Spleen (tissue), 11 donors: ENCODE measurements around the gene TP73. TPM values are rescaled to one million over a fixed set of nuclear protein-coding genes. Genes with fewer than 3 reads are reported as not detected.

Source experiments
- DNase-seq: peaks from one replicate; pipeline ENCODE4 v3.0.0-alpha.2; 2020
- H3K27ac ChIP-seq, 8 donors: fragments of 200-600 bp; sonication (generic) in 7 of 8; 1 replicate in 4 of 8; 2 replicates in 4 of 8; pipeline versions ENCODE4 v1.5.0 to v1.8.0; 2016 to 2021; ENCODE audit warnings: inconsistent platforms in 4 of 8, mild to moderate bottlenecking in 4 of 8, moderate library complexity in 1 of 8
- H3K27me3 ChIP-seq, 7 donors: fragments of 200-600 bp; sonication (generic) in 6 of 7; replicated peaks in 1 of 7; 1 replicate in 4 of 7; 2 replicates in 3 of 7; pipeline versions ENCODE4 v1.5.0 to v1.8.0; 2016 to 2021; ENCODE audit warnings: inconsistent platforms in 3 of 7, mild to moderate bottlenecking in 1 of 7
- H3K36me3 ChIP-seq, 6 donors: fragments of 200-600 bp; sonication (generic) in 5 of 6; 1 replicate in 4 of 6; 2 replicates in 2 of 6; pipeline versions ENCODE4 v1.5.0 to v1.8.0; 2016 to 2021; ENCODE audit warnings: inconsistent platforms in 2 of 6
- H3K4me1 ChIP-seq, 6 donors: fragments of 200-600 bp; sonication (generic) in 5 of 6; 1 replicate in 3 of 6; 2 replicates in 3 of 6; pipeline versions ENCODE4 v1.5.0 to v1.8.0; 2016 to 2021; ENCODE audit warnings: inconsistent platforms in 3 of 6
- H3K4me3 ChIP-seq, 8 donors: fragments of 200-600 bp; sonication (generic) in 7 of 8; 1 replicate in 4 of 8; 2 replicates in 4 of 8; pipeline versions ENCODE4 v1.5.0 to v1.8.0; 2016 to 2021; ENCODE audit warnings: inconsistent platforms in 4 of 8, mild to moderate bottlenecking in 4 of 8, moderate library complexity in 2 of 8
- H3K9me3 ChIP-seq, 8 donors: fragments of 200-600 bp; sonication (generic) in 7 of 8; 1 replicate in 4 of 8; 2 replicates in 4 of 8; pipeline versions ENCODE4 v1.5.0 to v1.8.0; 2016 to 2021; ENCODE audit warnings: inconsistent platforms in 4 of 8
- POLR2A ChIP-seq, 3 donors: fragments of 450-650 bp; IDR thresholded peaks; one replicate each; pipeline ENCODE4 v1.5.1; 2017; ENCODE audit warnings: antibody characterized with exemption in 3 of 3, mild to moderate bottlenecking in 1 of 3
- POLR2AphosphoS5 ChIP-seq, 3 donors: sonication (generic); formaldehyde crosslinking; IDR thresholded peaks; one replicate each; pipeline ENCODE4 v1.5.1; 2017; ENCODE audit warnings: antibody characterized with exemption in 3 of 3
- WGBS, 5 donors: extraction: QIAGEN DNeasy Blood & Tissue Kit in 3 of 5; methylation state at CpG; one replicate each; pipeline versions ENCODE4 v1.1.5 to v1.1.7; 2013 to 2018; 5-methylcytosine and 5-hydroxymethylcytosine counted together
- intact Hi-C: fragments of 100-400 bp; cut with DNase I; formaldehyde crosslinking; loops from one replicate; pipeline ENCODE4 v1.15.0; 2023; ENCODE audit warnings: low total_unique reads
- polyA plus RNA-seq, 3 donors: library from polyadenylated mRNA; stranded (reverse); fragments of 200-250 nt; gene quantifications; one replicate each; pipeline ENCODE4 v1.2.1, GENCODE V29; 2013
- total RNA-seq, 7 donors: library from RNA; depleted of rRNA in 3 of 7; stranded (reverse); fragments of >200 nt in 3 of 7; fragmentation: NEBNext Ultra II Directional in 4 of 7; extraction: Animal tissue kit (Norgen Biotek cat#: 25700) in 4 of 7; gene quantifications; one replicate each; pipeline versions ENCODE4 v1.1.0 to v1.2.1, GENCODE V29; 2016 to 2021
- TF ChIP-seq, protein P1 (sequence below), 11 experiments: fragments of 200-600 bp in 7 of 11; fragments of 450-650 bp in 4 of 11; sonication (generic) in 4 of 11; IDR thresholded peaks in 8 of 11; conservative IDR thresholded peaks in 3 of 11; 1 replicate in 7 of 11; 2 replicates in 4 of 11; pipeline versions ENCODE4 v1.4.0 to v1.8.0; 2016 to 2021; ENCODE audit warnings: antibody characterized with exemption in 11 of 11, inconsistent platforms in 4 of 11, mild to moderate bottlenecking in 1 of 11
- donor health status: healthy with polysubstance abuse.
- donor health status: DM: no; HTN: no; CAD: no; lungs with moderate emphysema.
- donor health status: DM: no; HTN: no; CAD: no.
- donor health status: Bipolar disorder and iron deficiency.
- donor health status: healthy.
- donor health status: DM: no; HTN: no; CAD: no.
- donor health status: DM: yes; HTN: yes; CAD: no.

TP73 gene
- total and polyA plus RNA-seq, 10 donors = 0.11 to 4.3 (median 0.96) TPM

DNA sequence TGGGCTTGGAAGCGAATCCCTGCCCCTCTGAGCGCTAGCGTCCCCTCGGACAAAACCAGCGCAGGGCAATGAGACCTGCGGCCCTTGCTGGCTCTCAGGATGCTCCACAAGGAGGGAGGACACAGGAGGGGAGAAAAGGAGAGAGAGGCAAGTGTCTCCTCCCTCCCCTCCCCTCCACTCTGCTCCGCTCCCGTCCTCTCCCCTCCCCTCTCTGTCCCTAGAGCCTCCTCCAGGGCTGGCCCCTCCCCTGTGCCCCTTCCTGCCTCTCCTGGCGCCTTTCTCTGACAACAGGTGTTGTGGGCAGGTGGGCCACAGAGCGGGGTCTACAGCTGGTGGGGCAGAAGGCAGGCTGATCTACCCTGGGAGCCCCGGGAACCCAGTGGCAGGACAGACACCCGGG is 35.2 kb downstream of the TP73 start:
- Histone ChIP-seq H3K4me1 (peaks cover 0 to 21% (median 7%) of the 10 kb centered on the region in 6 donors), H3K27me3 (peaks cover 0 to 77% (median 8%) of the 10 kb centered on the region in 7 donors), H3K4me3 (no peak overlapping the region), H3K9me3 (no peaks in the 10 kb centered on the region), H3K36me3 (no peaks in the 10 kb centered on the region), H3K27ac (no peak overlapping the region)
- 83 to 87% (median 85%) methylated on average over 12 of the region's 12 CpGs for WGBS, 5 donors
- TF ChIP-seq, protein P1, sequence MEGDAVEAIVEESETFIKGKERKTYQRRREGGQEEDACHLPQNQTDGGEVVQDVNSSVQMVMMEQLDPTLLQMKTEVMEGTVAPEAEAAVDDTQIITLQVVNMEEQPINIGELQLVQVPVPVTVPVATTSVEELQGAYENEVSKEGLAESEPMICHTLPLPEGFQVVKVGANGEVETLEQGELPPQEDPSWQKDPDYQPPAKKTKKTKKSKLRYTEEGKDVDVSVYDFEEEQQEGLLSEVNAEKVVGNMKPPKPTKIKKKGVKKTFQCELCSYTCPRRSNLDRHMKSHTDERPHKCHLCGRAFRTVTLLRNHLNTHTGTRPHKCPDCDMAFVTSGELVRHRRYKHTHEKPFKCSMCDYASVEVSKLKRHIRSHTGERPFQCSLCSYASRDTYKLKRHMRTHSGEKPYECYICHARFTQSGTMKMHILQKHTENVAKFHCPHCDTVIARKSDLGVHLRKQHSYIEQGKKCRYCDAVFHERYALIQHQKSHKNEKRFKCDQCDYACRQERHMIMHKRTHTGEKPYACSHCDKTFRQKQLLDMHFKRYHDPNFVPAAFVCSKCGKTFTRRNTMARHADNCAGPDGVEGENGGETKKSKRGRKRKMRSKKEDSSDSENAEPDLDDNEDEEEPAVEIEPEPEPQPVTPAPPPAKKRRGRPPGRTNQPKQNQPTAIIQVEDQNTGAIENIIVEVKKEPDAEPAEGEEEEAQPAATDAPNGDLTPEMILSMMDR (IDR thresholded peaks at IDR 0.05 in 8 of 11, conservative IDR thresholded peaks at IDR 0.05 in 3 of 11) = no peak
- no peak for TF ChIP-seq POLR2AphosphoS5 (IDR thresholded peaks at IDR 0.05)
- no peak for TF ChIP-seq POLR2A (IDR thresholded peaks at IDR 0.05)
- no peak for DNase-seq
- intact Hi-C loops = no loop called here

- intact Hi-C loops = no loop called here
- 50 to 70% (median 60%) methylated on average over 24 to 29 of the region's 29 CpGs for WGBS, 5 donors
- Histone ChIP-seq H3K27ac (no peak overlapping the region), H3K4me3 (no peak overlapping the region), H3K36me3 (no peaks in the 10 kb centered on the region), H3K4me1 (peaks cover 0 to 20% (median 7%) of the 10 kb centered on the region in 6 donors), H3K9me3 (no peaks in the 10 kb centered on the region), H3K27me3 (peaks cover 0 to 83% (median 8%) of the 10 kb centered on the region in 7 donors)
- TF ChIP-seq POLR2A (IDR thresholded peaks at IDR 0.05) = no peak
- TF ChIP-seq, protein P1 (IDR thresholded peaks at IDR 0.05 in 8 of 11, conservative IDR thresholded peaks at IDR 0.05 in 3 of 11) = no peak
- no peak for TF ChIP-seq POLR2AphosphoS5 (IDR thresholded peaks at IDR 0.05)
- DNase-seq = no peak
Observed at GRCh38 chr1:3688356-3689137, 36.2 kb downstream of the TP73 start.

DNA sequence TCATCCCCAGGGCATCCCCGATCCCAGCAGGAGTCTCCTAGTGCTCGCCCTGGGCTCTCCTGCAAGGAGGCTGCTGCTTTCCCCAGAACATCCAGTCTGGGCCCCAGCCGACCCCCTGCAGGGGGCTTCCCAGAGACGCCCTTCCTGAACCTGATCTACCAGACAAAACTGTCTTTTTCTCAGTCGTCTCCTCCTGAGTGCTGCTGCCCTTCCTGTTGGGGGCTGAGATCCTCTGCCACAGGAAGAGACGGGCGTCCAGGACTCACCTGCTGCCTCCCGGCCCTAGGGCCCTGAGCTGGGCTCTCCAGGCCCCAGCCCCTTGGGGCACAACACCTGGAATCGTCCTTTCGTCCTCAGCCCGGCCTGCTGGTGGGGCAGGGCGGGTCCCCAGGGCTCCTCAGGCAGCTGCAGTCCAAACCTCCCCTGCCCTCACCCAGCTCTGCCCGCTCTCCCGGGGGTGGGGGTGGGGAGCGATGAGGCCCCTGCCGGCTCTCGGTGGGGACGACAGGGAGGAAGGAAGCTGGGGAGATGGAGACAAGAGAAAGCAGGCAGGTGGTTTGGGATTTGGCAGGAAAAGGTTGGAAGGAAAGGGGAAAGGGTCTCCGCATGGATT is 36.9 kb downstream of the TP73 start:
- no peaks in the 10 kb centered on the region for H3K36me3 ChIP-seq
- no peak overlapping the region for H3K27ac ChIP-seq
- peaks cover 0 to 13% (median 4%) of the 10 kb centered on the region in 6 donors for H3K4me1 ChIP-seq
- 43 to 57% (median 48%) methylated on average over 18 to 19 of the region's 19 CpGs for WGBS, 5 donors
- no peak for DNase-seq
- TF ChIP-seq, protein P1 (IDR thresholded peaks at IDR 0.05 in 8 of 11, conservative IDR thresholded peaks at IDR 0.05 in 3 of 11) = no peak
- no peak for TF ChIP-seq POLR2AphosphoS5 (IDR thresholded peaks at IDR 0.05)
- TF ChIP-seq POLR2A (IDR thresholded peaks at IDR 0.05) = no peak
- H3K4me3 ChIP-seq = no peak overlapping the region
- intact Hi-C loops = no loop called here
- no peaks in the 10 kb centered on the region for H3K9me3 ChIP-seq
- peaks cover 0 to 76% (median 8%) of the 10 kb centered on the region in 7 donors for H3K27me3 ChIP-seq
